ENCODE data around the gene DACT2.

Gene DACT2

DNA sequence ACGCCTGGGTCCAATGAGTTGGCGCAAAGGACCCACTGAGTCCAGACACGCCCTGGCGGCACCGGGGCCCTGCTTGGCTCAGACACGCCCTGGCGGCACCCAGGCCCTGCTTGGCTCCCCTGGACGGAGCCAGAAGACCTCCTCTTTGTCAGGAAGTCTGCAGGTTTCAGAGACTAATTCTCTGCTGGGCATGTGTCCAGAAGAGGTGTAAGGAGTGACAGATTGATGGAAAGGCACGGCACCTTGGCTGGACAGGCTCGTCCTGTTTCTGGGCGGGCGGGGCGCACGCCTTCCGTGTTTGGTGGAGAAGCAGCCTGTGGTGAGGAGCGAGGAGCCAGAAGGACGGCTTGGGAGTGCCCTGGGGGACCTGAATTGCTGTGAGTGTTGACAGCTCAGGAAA is 23.1 kb upstream of the DACT2 start:
- no peaks in the 10 kb centered on the region for H3K4me1 ChIP-seq (ENCODE audit: control insufficient read depth, low read depth, low read length)
- DNase-seq: no peak

GRCh38 chr6:168341280-168341900 is 21.8 kb upstream of the DACT2 start:
- H3K4me2 ChIP-seq (ENCODE audit: low read length): no peak overlapping the region
- no peaks in the 10 kb centered on the region for H3K79me1 ChIP-seq (ENCODE audit: low read length)
- H3K9ac ChIP-seq (ENCODE audit: low read length): no peak overlapping the region
- H2AK5ac ChIP-seq (ENCODE audit: low read length): no peak overlapping the region
- H3K79me2 ChIP-seq (ENCODE audit: control insufficient read depth, insufficient read depth, low read length): no peaks in the 10 kb centered on the region
- no peak overlapping the region for H3K4me3 ChIP-seq (ENCODE audit: low read length)
- DNase-seq: no peak
- no peak overlapping the region for H2BK120ac ChIP-seq (ENCODE audit: low read depth, low read length)
- H3K18ac ChIP-seq (ENCODE audit: low read length): no peak overlapping the region
- no peak overlapping the region for H2BK5ac ChIP-seq (ENCODE audit: low read length)
- H3K56ac ChIP-seq (ENCODE audit: low read length): no peak overlapping the region
- no peak overlapping the region for H3K23ac ChIP-seq (ENCODE audit: low read length)
- no peak overlapping the region for H4K8ac ChIP-seq (ENCODE audit: low read depth, low read length)
- no peak overlapping the region for H2BK15ac ChIP-seq (replicated peaks; ENCODE audit: low read depth)
- H4K5ac ChIP-seq (ENCODE audit: low read length): no peak overlapping the region
- no CpG with 5 or more reads among the region's 8 CpGs for WGBS (ENCODE audit: extremely low coverage, insufficient coverage, low lambda C conversion rate)
- H3K4me1 ChIP-seq (ENCODE audit: control insufficient read depth, low read depth, low read length): no peaks in the 10 kb centered on the region
- H3K36me3 ChIP-seq (ENCODE audit: control insufficient read depth, insufficient read depth, low read length): no peaks in the 10 kb centered on the region
- no peak overlapping the region for H3K27ac ChIP-seq (ENCODE audit: low read depth, low read length)
- no peaks in the 10 kb centered on the region for H3K27me3 ChIP-seq (ENCODE audit: insufficient read depth, low read length, poor library complexity)
- no peak overlapping the region for H3K4ac ChIP-seq (ENCODE audit: low read depth, low read length)

More for the DNA sequence above, 23.1 kb upstream of the DACT2 start:
- H3K4me2 ChIP-seq (ENCODE audit: low read length): no peak overlapping the region
- H3K56ac ChIP-seq (ENCODE audit: low read length): no peak overlapping the region
- no peak overlapping the region for H3K9ac ChIP-seq (ENCODE audit: low read length)
- H3K79me2 ChIP-seq (ENCODE audit: control insufficient read depth, insufficient read depth, low read length): no peaks in the 10 kb centered on the region
- H3K27ac ChIP-seq (ENCODE audit: low read depth, low read length): no peak overlapping the region
- H3K79me1 ChIP-seq (ENCODE audit: low read length): no peaks in the 10 kb centered on the region
- no CpG with 5 or more reads among the region's 17 CpGs for WGBS (ENCODE audit: extremely low coverage, insufficient coverage, low lambda C conversion rate)
- no peak overlapping the region for H2BK120ac ChIP-seq (ENCODE audit: low read depth, low read length)
- no peak overlapping the region for H4K8ac ChIP-seq (ENCODE audit: low read depth, low read length)
- no peak overlapping the region for H3K4me3 ChIP-seq (ENCODE audit: low read length)
- no peaks in the 10 kb centered on the region for H3K27me3 ChIP-seq (ENCODE audit: insufficient read depth, low read length, poor library complexity)
- no peak overlapping the region for H2AK5ac ChIP-seq (ENCODE audit: low read length)
- H3K4ac ChIP-seq (ENCODE audit: low read depth, low read length): no peak overlapping the region
- no peak overlapping the region for H3K23ac ChIP-seq (ENCODE audit: low read length)
- H4K5ac ChIP-seq (ENCODE audit: low read length): no peak overlapping the region
- no peak overlapping the region for H2BK15ac ChIP-seq (replicated peaks; ENCODE audit: low read depth)
- H3K18ac ChIP-seq (ENCODE audit: low read length): no peak overlapping the region
- H2BK5ac ChIP-seq (ENCODE audit: low read length): no peak overlapping the region
- no peaks in the 10 kb centered on the region for H3K36me3 ChIP-seq (ENCODE audit: control insufficient read depth, insufficient read depth, low read length)

- Histone ChIP-seq H2BK120ac (ENCODE audit: low read depth, low read length) (no peak overlapping the region), H3K56ac (ENCODE audit: low read length) (no peak overlapping the region), H2BK15ac (replicated peaks; ENCODE audit: low read depth) (no peak overlapping the region), H3K27me3 (ENCODE audit: insufficient read depth, low read length, poor library complexity) (no peaks in the 10 kb centered on the region), H3K79me1 (ENCODE audit: low read length) (no peaks in the 10 kb centered on the region), H4K8ac (ENCODE audit: low read depth, low read length) (no peak overlapping the region), H3K18ac (ENCODE audit: low read length) (no peak overlapping the region), H3K23ac (ENCODE audit: low read length) (no peak overlapping the region), H3K4me3 (ENCODE audit: low read length) (no peak overlapping the region), H3K9ac (ENCODE audit: low read length) (no peak overlapping the region), H3K79me2 (ENCODE audit: control insufficient read depth, insufficient read depth, low read length) (no peaks in the 10 kb centered on the region), H2BK5ac (ENCODE audit: low read length) (no peak overlapping the region), H2AK5ac (ENCODE audit: low read length) (no peak overlapping the region), H3K27ac (ENCODE audit: low read depth, low read length) (no peak overlapping the region), H3K4ac (ENCODE audit: low read depth, low read length) (no peak overlapping the region), H3K4me2 (ENCODE audit: low read length) (no peak overlapping the region), H3K36me3 (ENCODE audit: control insufficient read depth, insufficient read depth, low read length) (no peaks in the 10 kb centered on the region), H3K4me1 (ENCODE audit: control insufficient read depth, low read depth, low read length) (no peaks in the 10 kb centered on the region), H4K5ac (ENCODE audit: low read length) (no peak overlapping the region)
- no CpG with 5 or more reads among the region's 10 CpGs for WGBS (ENCODE audit: extremely low coverage, insufficient coverage, low lambda C conversion rate)
- no peak for DNase-seq
Measured at GRCh38 chr6:168340819-168341218, 21.2 kb upstream of the DACT2 start.

- no CpG with 5 or more reads among the region's 7 CpGs for WGBS (ENCODE audit: extremely low coverage, insufficient coverage, low lambda C conversion rate)
Measured at GRCh38 chr6:168338777-168339176, 19.2 kb upstream of the DACT2 start.

DNA sequence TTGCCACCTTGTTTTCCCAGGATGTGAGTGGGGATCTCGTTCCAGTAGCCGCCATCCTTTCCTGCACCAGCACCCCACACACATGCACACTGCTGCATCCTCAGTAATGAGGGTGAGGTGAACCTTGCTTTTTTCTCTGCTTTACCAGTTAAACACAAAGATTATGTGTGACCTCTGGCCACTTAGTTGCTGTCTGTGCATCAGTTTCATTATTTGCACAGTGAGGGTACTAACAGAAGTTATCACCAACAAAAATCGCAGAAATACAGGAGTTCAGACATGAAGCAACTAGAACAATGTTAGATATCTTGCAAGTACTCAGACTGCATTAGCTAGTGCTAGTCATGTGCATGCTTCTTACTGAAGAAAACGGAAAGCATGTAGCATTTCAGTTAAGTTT is 17.4 kb upstream of the DACT2 start:
- H2BK15ac ChIP-seq (replicated peaks; ENCODE audit: low read depth): no peak overlapping the region
- H4K8ac ChIP-seq (ENCODE audit: low read depth, low read length): no peak overlapping the region
- H3K4ac ChIP-seq (ENCODE audit: low read depth, low read length): no peak overlapping the region
- H3K79me1 ChIP-seq (ENCODE audit: low read length): no peaks in the 10 kb centered on the region
- no peak overlapping the region for H3K4me2 ChIP-seq (ENCODE audit: low read length)
- H3K79me2 ChIP-seq (ENCODE audit: control insufficient read depth, insufficient read depth, low read length): no peaks in the 10 kb centered on the region
- H4K5ac ChIP-seq (ENCODE audit: low read length): no peak overlapping the region
- H2BK5ac ChIP-seq (ENCODE audit: low read length): no peak overlapping the region
- no peak overlapping the region for H2AK5ac ChIP-seq (ENCODE audit: low read length)
- H3K27ac ChIP-seq (ENCODE audit: low read depth, low read length): no peak overlapping the region
- no peak overlapping the region for H3K56ac ChIP-seq (ENCODE audit: low read length)
- no CpG with 5 or more reads among the region's 4 CpGs for WGBS (ENCODE audit: extremely low coverage, insufficient coverage, low lambda C conversion rate)
- no peak for DNase-seq
- H3K27me3 ChIP-seq (ENCODE audit: insufficient read depth, low read length, poor library complexity): no peaks in the 10 kb centered on the region
- H3K9ac ChIP-seq (ENCODE audit: low read length): no peak overlapping the region
- no peaks in the 10 kb centered on the region for H3K4me1 ChIP-seq (ENCODE audit: control insufficient read depth, low read depth, low read length)
- H3K36me3 ChIP-seq (ENCODE audit: control insufficient read depth, insufficient read depth, low read length): no peaks in the 10 kb centered on the region
- H3K18ac ChIP-seq (ENCODE audit: low read length): no peak overlapping the region
- no peak overlapping the region for H2BK120ac ChIP-seq (ENCODE audit: low read depth, low read length)
- H3K4me3 ChIP-seq (ENCODE audit: low read length): no peak overlapping the region
- H3K23ac ChIP-seq (ENCODE audit: low read length): no peak overlapping the region

More at GRCh38 chr6:168338777-168339176, 19.2 kb upstream of the DACT2 start:
- DNase-seq: no peak
- no peaks in the 10 kb centered on the region for H3K36me3 ChIP-seq (ENCODE audit: control insufficient read depth, insufficient read depth, low read length)
- H3K4me2 ChIP-seq (ENCODE audit: low read length): no peak overlapping the region
- H3K4me1 ChIP-seq (ENCODE audit: control insufficient read depth, low read depth, low read length): no peaks in the 10 kb centered on the region
- no peaks in the 10 kb centered on the region for H3K79me1 ChIP-seq (ENCODE audit: low read length)
- H2AK5ac ChIP-seq (ENCODE audit: low read length): no peak overlapping the region
- no peaks in the 10 kb centered on the region for H3K27me3 ChIP-seq (ENCODE audit: insufficient read depth, low read length, poor library complexity)
- H3K27ac ChIP-seq (ENCODE audit: low read depth, low read length): no peak overlapping the region
- no peak overlapping the region for H4K8ac ChIP-seq (ENCODE audit: low read depth, low read length)
- H3K79me2 ChIP-seq (ENCODE audit: control insufficient read depth, insufficient read depth, low read length): no peaks in the 10 kb centered on the region
- H3K9ac ChIP-seq (ENCODE audit: low read length): no peak overlapping the region
- H3K4ac ChIP-seq (ENCODE audit: low read depth, low read length): no peak overlapping the region
- no peak overlapping the region for H2BK15ac ChIP-seq (replicated peaks; ENCODE audit: low read depth)
- H4K5ac ChIP-seq (ENCODE audit: low read length): no peak overlapping the region
- H3K4me3 ChIP-seq (ENCODE audit: low read length): no peak overlapping the region
- no peak overlapping the region for H3K18ac ChIP-seq (ENCODE audit: low read length)
- no peak overlapping the region for H3K56ac ChIP-seq (ENCODE audit: low read length)
- H3K23ac ChIP-seq (ENCODE audit: low read length): no peak overlapping the region
- H2BK5ac ChIP-seq (ENCODE audit: low read length): no peak overlapping the region
- H2BK120ac ChIP-seq (ENCODE audit: low read depth, low read length): no peak overlapping the region

GRCh38 chr6:168333989-168334388 is 14.4 kb upstream of the DACT2 start:
- H3K9ac ChIP-seq (ENCODE audit: low read length): no peak overlapping the region
- H3K27me3 ChIP-seq (ENCODE audit: insufficient read depth, low read length, poor library complexity): peaks cover 6% of the 10 kb centered on the region
- no peak overlapping the region for H3K23ac ChIP-seq (ENCODE audit: low read length)
- H3K36me3 ChIP-seq (ENCODE audit: control insufficient read depth, insufficient read depth, low read length): no peaks in the 10 kb centered on the region
- no peaks in the 10 kb centered on the region for H3K79me1 ChIP-seq (ENCODE audit: low read length)
- no peak overlapping the region for H3K56ac ChIP-seq (ENCODE audit: low read length)
- H2BK5ac ChIP-seq (ENCODE audit: low read length): no peak overlapping the region
- no peak overlapping the region for H4K8ac ChIP-seq (ENCODE audit: low read depth, low read length)
- no peak overlapping the region for H3K4me2 ChIP-seq (ENCODE audit: low read length)
- H3K4me1 ChIP-seq (ENCODE audit: control insufficient read depth, low read depth, low read length): no peaks in the 10 kb centered on the region
- no peak overlapping the region for H2AK5ac ChIP-seq (ENCODE audit: low read length)
- no peak overlapping the region for H2BK15ac ChIP-seq (replicated peaks; ENCODE audit: low read depth)
- no peak overlapping the region for H3K4me3 ChIP-seq (ENCODE audit: low read length)
- no peak overlapping the region for H3K4ac ChIP-seq (ENCODE audit: low read depth, low read length)
- H3K18ac ChIP-seq (ENCODE audit: low read length): no peak overlapping the region
- H4K5ac ChIP-seq (ENCODE audit: low read length): no peak overlapping the region
- no peak overlapping the region for H2BK120ac ChIP-seq (ENCODE audit: low read depth, low read length)
- no peak for DNase-seq
- H3K27ac ChIP-seq (ENCODE audit: low read depth, low read length): no peak overlapping the region
- WGBS (ENCODE audit: extremely low coverage, insufficient coverage, low lambda C conversion rate): no CpG with 5 or more reads among the region's 9 CpGs
- no peaks in the 10 kb centered on the region for H3K79me2 ChIP-seq (ENCODE audit: control insufficient read depth, insufficient read depth, low read length)

Measured in mesendoderm (in vitro differentiated cells).